PC-9 (cell line): ENCODE measurements around the gene LIMA1.

Source experiments
- CTCF ChIP-seq: fragments of 200-600 bp; sonication (generic); conservative IDR thresholded peaks from 2 replicates; pipeline ENCODE4 v1.6.1; 2017; ENCODE audit warnings: mixed run types, antibody characterized with exemption, mild to moderate bottlenecking, moderate library complexity
- EZH2 ChIP-seq: fragments of 200-600 bp; sonication (generic); IDR thresholded peaks from 2 replicates; pipeline ENCODE4 v1.8.0; 2017; ENCODE audit warnings: antibody characterized with exemption, low read depth

GRCh38 chr12:50185970-50186663, 97.2 kb downstream of the LIMA1 start:
- TF ChIP-seq CTCF, result no peak
- TF ChIP-seq EZH2, result no peak
